Lung (tissue), 12 donors: Measurements from ENCODE around the gene CDC42. TPM values are rescaled to one million over a fixed set of nuclear protein-coding genes. Genes with fewer than 3 reads are reported as not detected.

Experiments
- ATAC-seq: fragments of 200-7000 bp; cut with Tn5 transposase; one replicate; pipeline ENCODE4 v1.9.1; 2020; ENCODE audit warnings: moderate number of reproducible peaks; ENCODE audit not compliant: insufficient read depth, low FRiP score
- DNase-seq, 3 donors: peaks; one replicate each; pipeline ENCODE4 v3.0.0-alpha.2; 2013 to 2017
- H3K27ac ChIP-seq, 2 donors: one replicate each; pipeline ENCODE4 v1.5.1; 2013; ENCODE audit warnings: mild to moderate bottlenecking in 2 of 2, moderate library complexity in 2 of 2, control low read depth in 1 of 2, inconsistent platforms in 1 of 2, low read depth in 1 of 2, low read length in 1 of 2
- H3K27me3 ChIP-seq, 3 donors: one replicate each; pipeline ENCODE4 v1.5.1; 2013; ENCODE audit warnings: low read length in 2 of 3; ENCODE audit not compliant: control insufficient read depth in 3 of 3, insufficient read depth in 3 of 3
- H3K36me3 ChIP-seq, 4 donors: one replicate each; pipeline ENCODE4 v1.5.1; 2013; ENCODE audit warnings: low read length in 4 of 4, mild to moderate bottlenecking in 1 of 4, moderate library complexity in 1 of 4; ENCODE audit not compliant: control insufficient read depth in 4 of 4, insufficient read depth in 4 of 4
- H3K4me1 ChIP-seq, 5 donors: one replicate each; pipeline ENCODE4 v1.5.1; 2013; ENCODE audit warnings: low read length in 5 of 5, mild to moderate bottlenecking in 2 of 5, moderate library complexity in 1 of 5; ENCODE audit not compliant: control insufficient read depth in 5 of 5, insufficient read depth in 5 of 5
- H3K4me3 ChIP-seq: one replicate; pipeline ENCODE4 v1.5.1; 2013; ENCODE audit warnings: mild to moderate bottlenecking, control low read depth, moderate library complexity
- H3K9ac ChIP-seq, 2 donors: one replicate each; pipeline ENCODE4 v1.5.1; 2013; ENCODE audit warnings: low read length in 2 of 2, control low read depth in 1 of 2; ENCODE audit not compliant: insufficient read depth in 1 of 2
- H3K9me3 ChIP-seq, 4 donors: one replicate each; pipeline ENCODE4 v1.5.1; 2013; ENCODE audit warnings: low read length in 3 of 4, mild to moderate bottlenecking in 1 of 4, moderate library complexity in 1 of 4; ENCODE audit not compliant: control insufficient read depth in 4 of 4, insufficient read depth in 3 of 4
- CTCF ChIP-seq: IDR thresholded peaks from 2 replicates; pipeline ENCODE4 v1.5.1; 2012; ENCODE audit warnings: mild to moderate bottlenecking; ENCODE audit errors: control extremely low read depth, extremely low read depth
- WGBS, 2 donors: extraction: QIAGEN DNeasy Blood & Tissue Kit; methylation state at CpG; one replicate each; pipeline ENCODE4 v1.1.7; 2013; 5-methylcytosine and 5-hydroxymethylcytosine counted together
- polyA plus RNA-seq, 2 donors: library from polyadenylated mRNA; stranded (reverse); fragments of 200-250 nt; gene quantifications; one replicate each; pipeline ENCODE4 v1.2.1, GENCODE V29; 2013
- total RNA-seq, 2 donors: library from RNA; depleted of rRNA in 1 of 2; stranded (reverse); fragments of >200 nt in 1 of 2; gene quantifications; one replicate each; pipeline ENCODE4 v1.2.1, GENCODE V29; 2014 to 2021
- donor health status: control.
- donor health status: control.
- donor health status: Bipolar disorder and iron deficiency.
- donor health status: healthy.
- donor health status: DM: yes; HTN: yes; CAD: no.

Gene CDC42
- total and polyA plus RNA-seq, 4 donors, result 137 to 231 (median 219) TPM

GRCh38 chr1:22093513-22093912 lies 41.0 kb downstream of the CDC42 start:
- no peak for ATAC-seq
- no peak for TF ChIP-seq CTCF
- WGBS, 2 donors, result 95 to 96% methylated on average over 1 of the region's 1 CpG
- Histone ChIP-seq H3K4me1 (peaks cover 0 to 24% (median 9%) of the 10 kb centered on the region in 5 donors), H3K36me3 (peaks cover 16 to 35% (median 25%) of the 10 kb centered on the region in 4 donors), H3K27me3 (no peaks in the 10 kb centered on the region), H3K9ac (no peak overlapping the region), H3K27ac (no peak overlapping the region), H3K9me3 (no peaks in the 10 kb centered on the region), H3K4me3 (no peak overlapping the region)
- no peak for DNase-seq

GRCh38 chr1:22096036-22096435 lies 43.5 kb downstream of the CDC42 start:
- DNase-seq (no peak), ATAC-seq (no peak)
- no peaks in the 10 kb centered on the region for H3K9me3 ChIP-seq
- no peak overlapping the region for H3K4me3 ChIP-seq
- H3K36me3 ChIP-seq, result peaks cover 19 to 28% (median 26%) of the 10 kb centered on the region in 4 donors
- WGBS, 2 donors, result 95 to 96% methylated on average over 5 of the region's 5 CpGs
- no peak overlapping the region for H3K9ac ChIP-seq
- no peak overlapping the region for H3K27ac ChIP-seq
- H3K4me1 ChIP-seq, result peaks cover 0 to 11% (median 0%) of the 10 kb centered on the region in 5 donors
- no peaks in the 10 kb centered on the region for H3K27me3 ChIP-seq
- TF ChIP-seq CTCF, result no peak

GRCh38 chr1:22096463-22096862 lies 44.0 kb downstream of the CDC42 start:
- H3K36me3 ChIP-seq, result peaks cover 19 to 28% (median 25%) of the 10 kb centered on the region in 4 donors
- no peak overlapping the region for H3K9ac ChIP-seq
- H3K27me3 ChIP-seq, result no peaks in the 10 kb centered on the region
- no peak for DNase-seq
- TF ChIP-seq CTCF, result no peak
- peaks cover 0 to 15% (median 0%) of the 10 kb centered on the region in 5 donors for H3K4me1 ChIP-seq
- 94 to 98% methylated on average over 3 of the region's 3 CpGs for WGBS, 2 donors
- no peak overlapping the region for H3K4me3 ChIP-seq
- no peak for ATAC-seq
- no peak overlapping the region for H3K27ac ChIP-seq
- no peaks in the 10 kb centered on the region for H3K9me3 ChIP-seq

- 91 to 95% methylated on average over 10 of the region's 10 CpGs for WGBS, 2 donors
- TF ChIP-seq CTCF, result no peak
- peaks cover 16 to 21% (median 19%) of the 10 kb centered on the region in 4 donors for H3K36me3 ChIP-seq
These were observed 46.2 kb downstream of the CDC42 start for GRCh38 chr1:22098752-22099151.

More at GRCh38 chr1:22098752-22099151, 46.2 kb downstream of the CDC42 start:
- ATAC-seq (no peak), DNase-seq (no peak)
- Histone ChIP-seq H3K4me1 (peaks cover 0 to 8% (median 0%) of the 10 kb centered on the region in 5 donors), H3K9ac (no peak overlapping the region), H3K27me3 (no peaks in the 10 kb centered on the region), H3K4me3 (no peak overlapping the region), H3K9me3 (no peaks in the 10 kb centered on the region), H3K27ac (no peak overlapping the region)
